Adrenal gland (tissue), 12 donors: ENCODE results near the gene EPHA10. TPM values are rescaled to one million over a fixed set of nuclear protein-coding genes. Genes with fewer than 3 reads are reported as not detected.
A peak's percentile ranks its signal among the peaks of the same experiment; 100 is the strongest.

Experiments
- DNase-seq, 7 donors: peaks; one replicate each; pipeline ENCODE4 v3.0.0-alpha.2; 2019 to 2020
- H3K27ac ChIP-seq, 5 donors: fragments of 200-600 bp; sonication (generic) in 4 of 5; 1 replicate in 3 of 5; 2 replicates in 2 of 5; pipeline versions ENCODE4 v1.5.1 to v1.8.0; 2016 to 2020; ENCODE audit warnings: mild to moderate bottlenecking in 1 of 5
- H3K27me3 ChIP-seq: fragments of 200-600 bp; 2 replicates; pipeline ENCODE4 v1.8.0; 2021
- H3K36me3 ChIP-seq, 2 donors: fragments of 200-600 bp; replicated peaks in 1 of 2; 1 replicate in 1 of 2; 2 replicates in 1 of 2; pipeline versions ENCODE4 v1.5.1 to v1.8.0; 2018 to 2022
- H3K4me1 ChIP-seq, 2 donors: fragments of 200-600 bp; replicated peaks in 1 of 2; 1 replicate in 1 of 2; 2 replicates in 1 of 2; pipeline versions ENCODE4 v1.5.1 to v1.8.0; 2018 to 2021
- H3K4me3 ChIP-seq, 4 donors: fragments of 200-600 bp; sonication (generic) in 3 of 4; one replicate each; pipeline ENCODE4 v1.5.1; 2016 to 2018
- H3K9me3 ChIP-seq, 3 donors: fragments of 200-600 bp; sonication (generic) in 1 of 3; replicated peaks in 1 of 3; 1 replicate in 2 of 3; 2 replicates in 1 of 3; pipeline versions ENCODE4 v1.5.1 to v1.8.0; 2016 to 2021
- POLR2A ChIP-seq, 2 donors: fragments of 450-650 bp; IDR thresholded peaks; one replicate each; pipeline ENCODE4 v1.6.1; 2017; ENCODE audit warnings: antibody characterized with exemption in 2 of 2, mild to moderate bottlenecking in 2 of 2, moderate library complexity in 1 of 2
- WGBS, 4 donors: extraction: QIAGEN DNeasy Blood & Tissue Kit in 2 of 4; methylation state at CpG; one replicate each; pipeline versions ENCODE4 v1.1.5 to v1.1.7; 2013 to 2017; 5-methylcytosine and 5-hydroxymethylcytosine counted together
- intact Hi-C, 2 donors: fragments of 100-400 bp; cut with DNase I; formaldehyde crosslinking; loops; one replicate each; pipeline versions ENCODE4 v1.14.1 to v1.15.0; 2022 to 2023
- polyA plus RNA-seq, 3 donors: library from polyadenylated mRNA; stranded (reverse); fragments of 200-250 nt in 2 of 3; fragments of 350-450 nt in 1 of 3; fragmentation: Illumina TruSeq in 1 of 3; extraction: RNeasy Lipid Tissue Mini Kit (QIAGEN cat#74804) in 1 of 3; gene quantifications; one replicate each; pipeline ENCODE4 v1.2.3, GENCODE V29; 2013 to 2014
- total RNA-seq, 9 donors: library from RNA; depleted of rRNA in 4 of 9; stranded (reverse); fragments of >200 nt in 4 of 9; fragments of 120-200 nt in 1 of 9; fragmentation: NEBNext Ultra II Directional in 1 of 9; extraction: Animal tissue kit (Norgen Biotek cat#: 25700) in 1 of 9; gene quantifications; one replicate each; pipeline versions ENCODE4 v1.1.0 to v1.2.4, GENCODE V29; 2013 to 2023
- TF ChIP-seq, protein P1 (sequence below), 6 experiments: fragments of 450-650 bp in 4 of 6; fragments of 200-600 bp in 2 of 6; sonication (generic) in 1 of 6; IDR thresholded peaks; 1 replicate in 5 of 6; 2 replicates in 1 of 6; pipeline versions ENCODE4 v1.5.1 to v1.8.0; 2016 to 2021; ENCODE audit warnings: antibody characterized with exemption in 6 of 6, mild to moderate bottlenecking in 2 of 6, moderate library complexity in 1 of 6
- donor health status: healthy with polysubstance abuse.
- donor health status: Bipolar disorder and iron deficiency.
- donor health status: DM: yes; HTN: yes; CAD: no.
- donor health status: DM: no; HTN: no; CAD: no.
- donor health status: DM: no; HTN: no; CAD: no.
- donor health status: DM: yes; HTN: yes; CAD: no.

Gene EPHA10
- total and polyA plus RNA-seq, 12 donors: 0.06 to 3.9 (median 0.48) TPM

DNA sequence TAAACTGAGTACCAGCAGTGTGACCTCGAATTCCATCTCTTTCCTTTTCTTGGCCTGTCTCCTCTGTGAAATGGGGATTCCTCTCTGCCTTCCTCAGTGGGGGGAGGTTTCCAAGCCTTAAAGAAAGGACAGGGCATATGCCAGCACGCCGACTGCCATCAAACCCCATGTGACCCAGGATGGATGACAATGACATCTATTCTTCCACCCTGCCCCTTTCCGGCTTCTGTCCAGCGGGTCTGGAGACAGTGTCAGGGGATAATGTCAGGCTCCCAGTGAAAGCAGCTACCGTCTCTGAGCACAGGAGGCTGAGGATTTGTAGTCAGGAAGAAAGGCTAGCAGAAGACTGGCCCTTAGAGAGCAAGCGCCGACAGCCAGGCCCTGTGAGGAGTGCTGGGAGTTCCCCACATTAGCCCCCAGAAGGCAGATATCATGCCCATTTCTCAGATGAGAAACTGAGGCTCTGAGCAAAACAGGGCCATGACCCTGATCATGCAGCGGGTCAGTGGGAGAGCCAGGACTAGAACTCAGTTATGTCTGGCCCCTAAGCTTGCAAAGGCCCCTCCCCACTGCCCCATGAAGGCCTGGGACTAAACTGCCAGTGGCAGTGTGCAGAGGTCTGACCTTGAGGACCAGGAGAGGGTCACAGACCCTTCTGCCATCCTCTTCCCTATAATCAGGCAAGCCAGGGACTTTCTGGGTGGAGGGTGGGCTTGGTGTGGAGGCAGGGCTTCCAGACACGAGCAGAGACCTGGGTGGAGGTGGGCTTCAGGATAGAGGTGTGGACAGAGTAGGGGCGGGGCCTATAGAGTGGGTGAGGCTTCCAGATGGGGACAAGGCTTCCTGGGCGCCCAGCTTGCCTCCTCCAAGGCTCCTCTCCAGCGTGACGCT lies 42.5 kb downstream of the EPHA10 start:
- no peak overlapping the region for H3K4me3 ChIP-seq
- DNase-seq: no peak
- WGBS, 4 donors: 71 to 81% (median 80%) methylated on average over 12 to 14 of the region's 14 CpGs
- TF ChIP-seq, protein P1, sequence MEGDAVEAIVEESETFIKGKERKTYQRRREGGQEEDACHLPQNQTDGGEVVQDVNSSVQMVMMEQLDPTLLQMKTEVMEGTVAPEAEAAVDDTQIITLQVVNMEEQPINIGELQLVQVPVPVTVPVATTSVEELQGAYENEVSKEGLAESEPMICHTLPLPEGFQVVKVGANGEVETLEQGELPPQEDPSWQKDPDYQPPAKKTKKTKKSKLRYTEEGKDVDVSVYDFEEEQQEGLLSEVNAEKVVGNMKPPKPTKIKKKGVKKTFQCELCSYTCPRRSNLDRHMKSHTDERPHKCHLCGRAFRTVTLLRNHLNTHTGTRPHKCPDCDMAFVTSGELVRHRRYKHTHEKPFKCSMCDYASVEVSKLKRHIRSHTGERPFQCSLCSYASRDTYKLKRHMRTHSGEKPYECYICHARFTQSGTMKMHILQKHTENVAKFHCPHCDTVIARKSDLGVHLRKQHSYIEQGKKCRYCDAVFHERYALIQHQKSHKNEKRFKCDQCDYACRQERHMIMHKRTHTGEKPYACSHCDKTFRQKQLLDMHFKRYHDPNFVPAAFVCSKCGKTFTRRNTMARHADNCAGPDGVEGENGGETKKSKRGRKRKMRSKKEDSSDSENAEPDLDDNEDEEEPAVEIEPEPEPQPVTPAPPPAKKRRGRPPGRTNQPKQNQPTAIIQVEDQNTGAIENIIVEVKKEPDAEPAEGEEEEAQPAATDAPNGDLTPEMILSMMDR (IDR thresholded peaks at IDR 0.05): no peak
- no peak for TF ChIP-seq POLR2A (IDR thresholded peaks at IDR 0.05)
- H3K36me3 ChIP-seq: no peaks in the 10 kb centered on the region
- H3K9me3 ChIP-seq: no peaks in the 10 kb centered on the region
- intact Hi-C loops: no loop called here
- no peak overlapping the region for H3K27ac ChIP-seq
- no peaks in the 10 kb centered on the region for H3K4me1 ChIP-seq
- H3K27me3 ChIP-seq: no peaks in the 10 kb centered on the region

DNA sequence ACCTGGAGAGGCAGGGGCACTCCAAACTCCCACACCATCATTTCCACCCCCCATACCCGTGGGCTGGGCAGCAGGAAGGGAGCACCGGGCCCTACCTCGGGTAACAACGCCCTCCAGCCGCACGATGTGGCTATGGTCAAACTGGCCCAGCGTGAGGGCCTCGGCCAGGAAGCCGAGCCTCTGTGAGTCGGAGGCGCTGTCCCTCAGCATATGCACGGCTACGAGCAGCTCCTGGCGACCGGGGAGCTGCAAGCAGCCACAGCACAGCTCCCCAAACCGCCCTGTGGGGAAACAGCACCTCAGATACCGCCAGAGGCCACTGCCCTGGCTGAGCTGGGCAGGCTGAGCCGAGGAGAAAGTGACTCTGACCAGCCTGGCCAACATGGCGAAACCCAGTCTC lies 43.4 kb downstream of the EPHA10 start:
- H3K4me1 ChIP-seq: no peaks in the 10 kb centered on the region
- H3K27me3 ChIP-seq: no peaks in the 10 kb centered on the region
- intact Hi-C loops: no loop called here
- no peaks in the 10 kb centered on the region for H3K36me3 ChIP-seq
- 70 to 76% (median 72%) methylated on average over 6 to 19 of the region's 19 CpGs for WGBS, 4 donors
- H3K27ac ChIP-seq: no peak overlapping the region
- no peak for DNase-seq
- no peak overlapping the region for H3K4me3 ChIP-seq
- TF ChIP-seq, protein P1 (IDR thresholded peaks at IDR 0.05): no peak
- no peak for TF ChIP-seq POLR2A (IDR thresholded peaks at IDR 0.05)
- H3K9me3 ChIP-seq: no peaks in the 10 kb centered on the region

DNA sequence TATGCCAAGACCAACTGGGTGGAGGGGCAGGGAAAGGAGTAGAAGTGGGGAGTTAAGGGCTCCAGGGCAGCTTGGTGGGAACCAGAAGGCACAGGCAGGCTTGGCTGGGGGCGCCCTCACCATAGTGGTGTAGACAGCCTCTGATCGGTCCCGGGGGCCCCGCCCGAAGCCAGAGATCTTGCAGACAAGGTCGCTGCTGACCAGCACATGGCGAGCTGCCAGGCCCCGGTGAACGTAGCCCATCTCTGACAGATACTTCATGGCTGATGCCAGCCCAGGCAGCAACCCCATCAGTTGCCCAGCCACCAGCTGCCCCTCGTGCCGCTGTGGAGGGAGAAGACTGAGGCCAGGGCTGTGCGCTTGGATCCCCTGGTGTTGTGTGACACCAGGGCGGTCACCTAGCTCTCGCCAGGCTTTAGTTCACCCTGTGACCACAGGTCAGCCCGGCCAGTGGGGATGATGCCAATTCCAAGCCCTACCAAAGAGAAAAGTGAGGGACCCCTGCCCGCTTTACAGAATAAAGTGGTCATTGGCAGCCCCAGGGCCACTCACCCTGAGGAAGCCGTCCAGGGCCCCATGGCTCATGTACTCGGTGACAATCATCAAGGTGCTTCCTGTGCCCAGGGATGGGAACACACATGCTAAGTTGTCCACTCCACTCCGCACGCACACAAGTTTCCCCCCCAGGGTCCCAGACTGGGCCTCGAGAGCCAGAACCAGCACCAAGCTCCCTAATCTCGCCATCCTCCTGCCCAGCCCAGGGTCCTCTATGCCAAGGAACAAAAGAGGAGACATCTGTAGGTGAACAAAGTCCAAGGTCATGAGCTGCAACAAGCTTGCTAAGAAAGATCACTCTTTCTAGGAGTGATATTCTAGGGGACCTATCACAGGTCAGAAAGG lies 44.4 kb downstream of the EPHA10 start:
- DNase-seq: peak in 3 of 7 donors; percentile 21 to 26 (median 23)
- WGBS, 4 donors: 69 to 84% (median 73%) methylated on average over 13 to 22 of the region's 22 CpGs
- intact Hi-C loops: no loop called here
- Histone ChIP-seq H3K4me1 (no peaks in the 10 kb centered on the region), H3K27me3 (no peaks in the 10 kb centered on the region), H3K4me3 (no peak overlapping the region), H3K36me3 (no peaks in the 10 kb centered on the region), H3K27ac (no peak overlapping the region), H3K9me3 (no peaks in the 10 kb centered on the region)
- TF ChIP-seq, protein P1 (IDR thresholded peaks at IDR 0.05): no peak
- no peak for TF ChIP-seq POLR2A (IDR thresholded peaks at IDR 0.05)

DNA sequence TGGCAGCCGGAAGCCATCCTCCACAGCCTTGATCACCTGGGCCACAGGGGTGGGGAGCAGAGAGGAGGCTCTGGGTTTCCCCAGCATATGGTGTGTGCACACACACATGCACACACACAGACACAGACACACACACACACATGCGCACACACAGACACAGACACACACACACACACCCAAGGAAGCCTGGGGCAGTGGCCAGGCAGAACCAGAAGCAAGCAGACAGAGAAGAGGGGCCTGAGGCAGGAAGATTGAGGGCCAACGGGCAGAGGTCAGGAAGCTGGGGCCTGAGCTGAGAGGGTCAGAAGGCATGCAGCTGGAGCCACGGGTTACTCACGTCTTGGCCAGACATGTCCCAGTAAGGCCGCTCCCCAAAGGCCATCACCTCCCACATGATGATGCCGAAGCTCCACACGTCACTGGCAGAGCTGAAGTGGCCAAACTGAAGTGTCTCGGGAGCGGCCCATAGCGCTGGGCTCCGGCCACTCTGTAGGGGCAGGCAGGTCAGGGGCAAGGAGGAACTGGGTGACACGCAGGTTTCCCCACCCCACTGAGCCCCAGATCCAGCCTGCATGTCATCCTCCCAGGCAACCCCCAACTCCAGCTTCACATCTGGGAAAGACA lies 45.2 kb downstream of the EPHA10 start:
- no peaks in the 10 kb centered on the region for H3K9me3 ChIP-seq
- intact Hi-C loops: no loop called here
- H3K36me3 ChIP-seq: no peaks in the 10 kb centered on the region
- H3K27ac ChIP-seq: no peak overlapping the region
- H3K4me3 ChIP-seq: no peak overlapping the region
- DNase-seq: no peak
- H3K4me1 ChIP-seq: no peaks in the 10 kb centered on the region
- 76 to 90% (median 78%) methylated on average over 5 to 13 of the region's 13 CpGs for WGBS, 4 donors
- no peak for TF ChIP-seq POLR2A (IDR thresholded peaks at IDR 0.05)
- TF ChIP-seq, protein P1 (IDR thresholded peaks at IDR 0.05): no peak
- no peaks in the 10 kb centered on the region for H3K27me3 ChIP-seq
